ENCODE results near the gene IFIH1.

IFIH1 gene

GRCh38 chr2:162327806-162328205 is 9.3 kb upstream of the IFIH1 start:
- CTCF ChIA-PET, result interaction anchor here (1.1 to 2.0 kb wide), 3 partner anchors 9 to 174 kb away, joined by 3 to 8 read pairs (median 7); partner anchors contain the start of gene IFIH1
- POLR2A ChIA-PET, result no interaction called here

GRCh38 chr2:162327134-162327769 is 8.8 kb upstream of the IFIH1 start:
- ChIA-PET CTCF (interaction anchor here (0.7 to 3.0 kb wide), 5 partner anchors 8 to 174 kb away, joined by 3 to 12 read pairs (median 3); no protein-coding TSS in a partner anchor), POLR2A (no interaction called here)
- TF ChIP-seq, protein P1, sequence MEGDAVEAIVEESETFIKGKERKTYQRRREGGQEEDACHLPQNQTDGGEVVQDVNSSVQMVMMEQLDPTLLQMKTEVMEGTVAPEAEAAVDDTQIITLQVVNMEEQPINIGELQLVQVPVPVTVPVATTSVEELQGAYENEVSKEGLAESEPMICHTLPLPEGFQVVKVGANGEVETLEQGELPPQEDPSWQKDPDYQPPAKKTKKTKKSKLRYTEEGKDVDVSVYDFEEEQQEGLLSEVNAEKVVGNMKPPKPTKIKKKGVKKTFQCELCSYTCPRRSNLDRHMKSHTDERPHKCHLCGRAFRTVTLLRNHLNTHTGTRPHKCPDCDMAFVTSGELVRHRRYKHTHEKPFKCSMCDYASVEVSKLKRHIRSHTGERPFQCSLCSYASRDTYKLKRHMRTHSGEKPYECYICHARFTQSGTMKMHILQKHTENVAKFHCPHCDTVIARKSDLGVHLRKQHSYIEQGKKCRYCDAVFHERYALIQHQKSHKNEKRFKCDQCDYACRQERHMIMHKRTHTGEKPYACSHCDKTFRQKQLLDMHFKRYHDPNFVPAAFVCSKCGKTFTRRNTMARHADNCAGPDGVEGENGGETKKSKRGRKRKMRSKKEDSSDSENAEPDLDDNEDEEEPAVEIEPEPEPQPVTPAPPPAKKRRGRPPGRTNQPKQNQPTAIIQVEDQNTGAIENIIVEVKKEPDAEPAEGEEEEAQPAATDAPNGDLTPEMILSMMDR (IDR thresholded peaks at IDR 0.05; ENCODE audit: insufficient read depth, low read length, missing control alignments), result peak; percentile 41
- DNase-seq (ENCODE audit: low read depth, low spot score), result no peak
- no peak overlapping the region for H3K4me3 ChIP-seq (ENCODE audit: low read depth, low read length)

More at GRCh38 chr2:162327806-162328205, 9.3 kb upstream of the IFIH1 start:
- TF ChIP-seq, protein P1 (IDR thresholded peaks at IDR 0.05; ENCODE audit: insufficient read depth, low read length, missing control alignments), result no peak
- no peak overlapping the region for H3K4me3 ChIP-seq (ENCODE audit: low read depth, low read length)
- no peak for DNase-seq (ENCODE audit: low read depth, low spot score)

- TF ChIP-seq, protein P1 (IDR thresholded peaks at IDR 0.05; ENCODE audit: insufficient read depth, low read length, missing control alignments), result no peak
- ChIA-PET POLR2A (no interaction called here), CTCF (interaction anchor here (3.0 kb wide), 1 partner anchor 10 kb away, joined by 12 read pairs; no protein-coding TSS in a partner anchor)
- no peak for DNase-seq (ENCODE audit: low read depth, low spot score)
- no peak overlapping the region for H3K4me3 ChIP-seq (ENCODE audit: low read depth, low read length)
Observed at GRCh38 chr2:162324953-162325352, 6.5 kb upstream of the IFIH1 start.

DNA sequence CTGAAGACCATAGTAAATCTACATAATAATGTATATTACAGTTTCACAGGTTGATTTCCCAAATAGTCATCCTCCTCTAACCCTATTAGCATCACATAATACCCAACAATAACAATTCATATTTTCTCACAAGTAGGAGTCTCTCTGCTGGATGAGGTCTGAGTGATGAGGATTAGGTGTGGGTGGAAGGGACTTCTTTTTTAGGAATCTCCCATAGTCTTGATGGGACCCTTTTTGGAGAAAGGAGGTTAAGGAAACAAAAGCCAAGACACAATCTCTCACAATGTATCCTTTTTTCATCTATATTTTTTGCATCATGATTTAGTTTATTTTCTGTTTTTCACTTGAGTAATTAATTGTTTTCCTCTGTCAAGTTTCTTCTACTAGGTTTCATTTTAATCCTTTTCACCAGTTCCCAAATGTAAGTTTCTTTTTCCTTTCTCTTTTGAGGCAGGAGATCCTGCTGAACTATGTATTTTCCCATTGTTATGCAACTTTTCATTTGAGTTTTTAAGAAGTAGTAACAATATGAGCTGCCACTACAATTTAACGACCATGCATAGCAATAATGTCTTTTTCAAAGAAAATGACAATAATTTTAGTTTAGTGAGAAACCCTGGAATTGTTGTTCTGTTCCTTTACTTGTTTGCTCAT is 2.5 kb upstream of the IFIH1 start:
- ChIA-PET POLR2A (no interaction called here), CTCF (no interaction called here)
- no peak for DNase-seq (ENCODE audit: low read depth, low spot score)
- TF ChIP-seq, protein P1 (IDR thresholded peaks at IDR 0.05; ENCODE audit: insufficient read depth, low read length, missing control alignments), result no peak
- no peak overlapping the region for H3K4me3 ChIP-seq (ENCODE audit: low read depth, low read length)

- ChIA-PET POLR2A (no interaction called here), CTCF (interaction anchor here (0.8 to 2.9 kb wide), 11 partner anchors 10 to 731 kb away, joined by 3 to 29 read pairs (median 5); no protein-coding TSS in a partner anchor)
- TF ChIP-seq, protein P1 (IDR thresholded peaks at IDR 0.05; ENCODE audit: insufficient read depth, low read length, missing control alignments), result no peak
- H3K4me3 ChIP-seq (ENCODE audit: low read depth, low read length), result peak overlapping the region; percentile 70
- DNase-seq (ENCODE audit: low read depth, low spot score), result no peak
Observed at GRCh38 chr2:162317861-162318327, 590 bp downstream of the IFIH1 start.

Measured in AG04449 (cell line).